T-helper 2 cell treated with Interferon-gamma antibody and Interleukin-4, amounts not matched to agents 5 μg/mL and 100 μg/mL, for 36 hours (primary cell): Measurements from ENCODE around the gene SEPTIN10.

Experiments used
- DNase-seq: peaks from one replicate; pipeline ENCODE4 v3.0.0; 2021; ENCODE audit warnings: low spot score
- H3K27ac Mint-ChIP-seq: one replicate; pipeline ENCODE4 v1.8.0; 2021; ENCODE audit warnings: mild to moderate bottlenecking, mixed read lengths
- H3K27me3 Mint-ChIP-seq: one replicate; pipeline ENCODE4 v1.8.0; 2021; ENCODE audit warnings: low read depth, mixed read lengths
- H3K36me3 Mint-ChIP-seq: one replicate; pipeline ENCODE4 v1.8.0; 2021; ENCODE audit warnings: low read depth, mixed read lengths
- H3K4me1 Mint-ChIP-seq: one replicate; pipeline ENCODE4 v1.8.0; 2021; ENCODE audit warnings: low read depth, mixed read lengths
- H3K4me3 Mint-ChIP-seq: one replicate; pipeline ENCODE4 v1.8.0; 2022; ENCODE audit warnings: mild to moderate bottlenecking, moderate library complexity, mixed read lengths
- H3K9me3 Mint-ChIP-seq: one replicate; pipeline ENCODE4 v1.8.0; 2021; ENCODE audit warnings: mixed read lengths

The SEPTIN10 gene

DNA sequence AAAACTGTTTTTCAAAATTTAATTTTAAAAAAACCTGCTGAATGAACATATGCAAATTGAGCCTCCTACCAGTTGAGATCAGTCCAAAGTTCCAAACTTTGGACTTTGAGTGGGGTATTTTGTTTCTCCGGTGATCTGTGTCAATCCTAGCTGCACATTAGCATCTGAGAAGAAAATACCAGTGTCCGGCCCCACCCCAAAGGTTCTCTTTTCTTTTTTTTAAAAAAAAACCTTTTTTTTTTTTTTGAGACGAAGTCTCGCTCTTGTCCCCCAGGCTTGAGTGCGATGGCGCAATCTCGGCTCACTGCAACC, 91.7 kb downstream of the SEPTIN10 start:
- no peaks in the 10 kb centered on the region for H3K27me3 Mint-ChIP-seq
- DNase-seq, result no peak
- H3K4me1 Mint-ChIP-seq, result no peaks in the 10 kb centered on the region
- H3K27ac Mint-ChIP-seq, result no peak overlapping the region
- H3K36me3 Mint-ChIP-seq, result no peaks in the 10 kb centered on the region
- H3K4me3 Mint-ChIP-seq, result no peak overlapping the region
- no peaks in the 10 kb centered on the region for H3K9me3 Mint-ChIP-seq

- no peaks in the 10 kb centered on the region for H3K36me3 Mint-ChIP-seq
- H3K27ac Mint-ChIP-seq, result no peak overlapping the region
- no peaks in the 10 kb centered on the region for H3K27me3 Mint-ChIP-seq
- no peak for DNase-seq
- H3K4me1 Mint-ChIP-seq, result no peaks in the 10 kb centered on the region
- no peak overlapping the region for H3K4me3 Mint-ChIP-seq
- no peaks in the 10 kb centered on the region for H3K9me3 Mint-ChIP-seq
Measured at GRCh38 chr2:109521233-109522062, 92.3 kb downstream of the SEPTIN10 start.

DNA sequence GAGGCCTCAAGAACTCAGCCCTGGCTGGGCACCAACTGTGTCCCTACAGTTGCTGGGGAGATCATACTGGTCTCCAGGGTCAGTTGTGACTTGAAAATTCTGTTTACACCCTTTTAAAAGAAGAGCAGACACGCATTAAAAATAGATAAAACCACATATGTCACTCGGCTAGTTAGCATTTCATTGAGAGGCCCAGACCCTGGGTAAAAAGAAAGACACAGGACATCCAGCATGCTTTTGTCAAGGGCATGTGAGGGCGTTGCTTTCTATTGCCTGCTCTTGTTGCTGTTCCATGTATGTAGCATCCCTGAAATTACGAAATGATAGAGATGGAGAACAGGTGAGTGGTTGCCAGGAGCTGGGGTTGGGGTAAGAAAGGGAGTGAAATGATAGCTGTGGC, 94.3 kb downstream of the SEPTIN10 start:
- DNase-seq, result no peak
- Mint-ChIP-seq H3K4me3 (no peak overlapping the region), H3K9me3 (no peaks in the 10 kb centered on the region), H3K27me3 (no peaks in the 10 kb centered on the region), H3K27ac (no peak overlapping the region), H3K36me3 (no peaks in the 10 kb centered on the region), H3K4me1 (no peaks in the 10 kb centered on the region)

- Mint-ChIP-seq H3K27me3 (no peaks in the 10 kb centered on the region), H3K4me3 (no peak overlapping the region), H3K27ac (no peak overlapping the region), H3K36me3 (no peaks in the 10 kb centered on the region), H3K4me1 (no peaks in the 10 kb centered on the region), H3K9me3 (no peaks in the 10 kb centered on the region)
- no peak for DNase-seq
Measured at GRCh38 chr2:109517118-109517889, 96.5 kb downstream of the SEPTIN10 start.

GRCh38 chr2:109516445-109517117, 97.2 kb downstream of the SEPTIN10 start:
- no peaks in the 10 kb centered on the region for H3K4me1 Mint-ChIP-seq
- H3K4me3 Mint-ChIP-seq, result no peak overlapping the region
- H3K27me3 Mint-ChIP-seq, result no peaks in the 10 kb centered on the region
- no peak for DNase-seq
- H3K27ac Mint-ChIP-seq, result no peak overlapping the region
- no peaks in the 10 kb centered on the region for H3K36me3 Mint-ChIP-seq
- no peaks in the 10 kb centered on the region for H3K9me3 Mint-ChIP-seq

GRCh38 chr2:109514857-109515256, 98.9 kb downstream of the SEPTIN10 start:
- no peaks in the 10 kb centered on the region for H3K36me3 Mint-ChIP-seq
- H3K4me1 Mint-ChIP-seq, result no peaks in the 10 kb centered on the region
- H3K27me3 Mint-ChIP-seq, result no peaks in the 10 kb centered on the region
- no peaks in the 10 kb centered on the region for H3K9me3 Mint-ChIP-seq
- DNase-seq, result no peak
- no peak overlapping the region for H3K27ac Mint-ChIP-seq
- no peak overlapping the region for H3K4me3 Mint-ChIP-seq

DNA sequence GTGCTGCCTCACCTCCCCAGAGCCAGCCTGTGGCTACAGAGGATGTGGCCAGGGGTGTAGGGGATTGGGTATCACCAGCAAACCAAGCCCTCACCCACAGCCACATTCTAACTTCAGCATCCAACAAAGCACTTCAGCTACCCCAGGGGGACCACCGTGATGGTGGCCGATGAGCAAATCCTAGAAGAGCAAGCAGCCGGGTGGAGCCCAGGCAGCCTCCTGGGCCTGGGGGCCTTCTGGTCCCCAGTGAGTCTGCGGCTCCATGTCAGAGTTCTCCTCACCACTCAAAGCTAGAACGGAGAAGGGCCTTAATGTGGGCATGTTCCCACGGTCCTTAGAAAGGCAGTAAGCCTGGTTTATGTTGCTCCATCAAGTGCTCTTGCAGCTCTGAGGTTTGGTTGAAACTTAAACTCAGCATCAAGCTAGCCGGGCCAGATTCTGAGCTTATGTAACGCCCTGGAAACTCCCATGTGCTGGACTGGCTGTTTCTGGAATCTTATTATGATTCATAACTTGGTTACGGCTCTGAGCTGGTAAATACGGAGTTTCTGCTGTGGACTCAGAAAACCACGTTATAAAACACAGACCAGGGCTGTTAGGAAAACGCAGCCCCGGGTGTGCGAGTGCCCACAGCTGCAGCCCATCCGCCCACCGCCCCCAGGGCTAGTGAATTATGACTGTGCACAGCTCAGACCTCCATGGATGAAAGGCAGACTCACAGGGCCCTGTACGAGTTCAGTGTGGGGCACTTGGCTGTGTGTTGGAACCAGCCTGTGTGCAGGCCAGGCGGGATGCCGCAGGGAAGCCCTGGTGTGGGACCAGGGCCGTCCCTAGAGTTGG, 99.8 kb downstream of the SEPTIN10 start:
- Mint-ChIP-seq H3K4me1 (no peaks in the 10 kb centered on the region), H3K27me3 (no peaks in the 10 kb centered on the region), H3K36me3 (no peaks in the 10 kb centered on the region), H3K27ac (no peak overlapping the region), H3K9me3 (no peaks in the 10 kb centered on the region), H3K4me3 (no peak overlapping the region)
- DNase-seq, result peak; percentile 6

DNA sequence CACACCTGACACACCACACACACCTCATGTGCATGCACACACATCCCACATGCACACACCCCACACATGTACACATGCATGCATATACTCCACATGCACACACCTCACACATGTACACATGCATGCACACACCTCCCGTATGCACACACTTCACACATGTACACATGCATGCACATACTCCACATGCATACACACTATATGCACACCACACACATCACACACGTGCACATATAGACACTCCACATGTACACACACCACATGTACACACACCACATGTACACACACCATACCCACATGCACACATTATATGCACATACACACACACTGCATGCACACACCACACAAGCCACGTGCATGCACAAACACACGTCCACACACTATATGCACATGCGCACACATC, 100.5 kb downstream of the SEPTIN10 start:
- Mint-ChIP-seq H3K4me1 (no peaks in the 10 kb centered on the region), H3K27me3 (no peaks in the 10 kb centered on the region), H3K27ac (no peak overlapping the region), H3K9me3 (no peaks in the 10 kb centered on the region), H3K4me3 (no peak overlapping the region), H3K36me3 (no peaks in the 10 kb centered on the region)
- DNase-seq, result no peak

- H3K9me3 Mint-ChIP-seq, result no peaks in the 10 kb centered on the region
- no peaks in the 10 kb centered on the region for H3K27me3 Mint-ChIP-seq
- no peaks in the 10 kb centered on the region for H3K36me3 Mint-ChIP-seq
- no peak for DNase-seq
- H3K4me3 Mint-ChIP-seq, result no peak overlapping the region
- H3K4me1 Mint-ChIP-seq, result no peaks in the 10 kb centered on the region
- H3K27ac Mint-ChIP-seq, result no peak overlapping the region
Measured at GRCh38 chr2:109512076-109512475, 101.7 kb downstream of the SEPTIN10 start.

GRCh38 chr2:109511168-109511567, 102.6 kb downstream of the SEPTIN10 start:
- H3K4me3 Mint-ChIP-seq, result no peak overlapping the region
- H3K27me3 Mint-ChIP-seq, result no peaks in the 10 kb centered on the region
- no peak overlapping the region for H3K27ac Mint-ChIP-seq
- no peaks in the 10 kb centered on the region for H3K4me1 Mint-ChIP-seq
- DNase-seq, result no peak
- no peaks in the 10 kb centered on the region for H3K36me3 Mint-ChIP-seq
- H3K9me3 Mint-ChIP-seq, result no peaks in the 10 kb centered on the region

- H3K27ac Mint-ChIP-seq, result no peak overlapping the region
- no peak overlapping the region for H3K4me3 Mint-ChIP-seq
Measured at GRCh38 chr2:109510136-109511028, 103.4 kb downstream of the SEPTIN10 start.

DNA sequence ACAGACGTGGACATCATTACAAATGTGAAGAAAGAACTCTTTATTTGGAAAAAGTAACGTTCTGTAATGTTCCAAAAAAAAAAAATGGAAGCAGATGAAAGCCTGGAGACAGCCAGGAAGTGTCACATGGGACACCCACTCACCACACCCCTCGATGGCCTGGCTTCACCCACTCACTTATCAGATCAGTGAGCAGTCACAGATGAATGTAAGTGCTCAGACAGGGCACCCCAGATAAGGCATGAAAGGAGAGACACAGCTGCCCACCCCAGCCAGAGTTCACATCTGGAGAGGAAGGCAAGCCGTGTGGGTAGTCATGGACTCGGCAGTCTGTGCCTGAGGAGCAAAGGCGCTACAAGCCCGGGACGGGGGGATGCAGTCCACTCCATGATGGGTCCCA, 105.2 kb downstream of the SEPTIN10 start:
- Mint-ChIP-seq H3K4me1 (no peaks in the 10 kb centered on the region), H3K4me3 (no peak overlapping the region), H3K9me3 (no peaks in the 10 kb centered on the region), H3K36me3 (no peaks in the 10 kb centered on the region), H3K27me3 (no peaks in the 10 kb centered on the region), H3K27ac (no peak overlapping the region)
- no peak for DNase-seq

More at GRCh38 chr2:109510136-109511028, 103.4 kb downstream of the SEPTIN10 start:
- no peaks in the 10 kb centered on the region for H3K36me3 Mint-ChIP-seq
- DNase-seq, result peak; percentile 50
- no peaks in the 10 kb centered on the region for H3K4me1 Mint-ChIP-seq
- no peaks in the 10 kb centered on the region for H3K27me3 Mint-ChIP-seq
- no peaks in the 10 kb centered on the region for H3K9me3 Mint-ChIP-seq

GRCh38 chr2:109507828-109508227, 105.9 kb downstream of the SEPTIN10 start:
- Mint-ChIP-seq H3K27ac (no peak overlapping the region), H3K27me3 (no peaks in the 10 kb centered on the region), H3K4me3 (no peak overlapping the region), H3K4me1 (no peaks in the 10 kb centered on the region), H3K36me3 (no peaks in the 10 kb centered on the region), H3K9me3 (no peaks in the 10 kb centered on the region)
- no peak for DNase-seq
